Stimulated activated naive CD8-positive, alpha-beta T cell treated with anti-CD3 and anti-CD28 coated beads, Interleukin-15, amount 100 ng/mL, for 72 hours (primary cell): Measurements from ENCODE around the gene HCN4.

Experiments used
- ATAC-seq: fragments of 150-1000 bp; cut with Tn5 transposase; 2 replicates; pipeline ENCODE4 v1.10.0; 2021; ENCODE audit warnings: mild to moderate bottlenecking, moderate library complexity
- DNase-seq, 2 donors: peaks; one replicate each; pipeline ENCODE4 v3.0.0; 2021 to 2022
- H3K27ac Mint-ChIP-seq, 2 donors: one replicate each; pipeline ENCODE4 v1.8.0; 2022; ENCODE audit warnings: mild to moderate bottlenecking in 2 of 2, mixed read lengths in 2 of 2, moderate library complexity in 2 of 2
- H3K27me3 Mint-ChIP-seq: one replicate; pipeline ENCODE4 v1.8.0; 2022; ENCODE audit warnings: mixed read lengths
- H3K4me1 Mint-ChIP-seq: one replicate; pipeline ENCODE4 v1.8.0; 2022; ENCODE audit warnings: mild to moderate bottlenecking, mixed read lengths
- H3K4me3 Mint-ChIP-seq, 2 donors: one replicate each; pipeline ENCODE4 v1.8.0; 2022; ENCODE audit warnings: mild to moderate bottlenecking in 2 of 2, mixed read lengths in 2 of 2, moderate library complexity in 1 of 2
- H3K9me3 Mint-ChIP-seq, 2 donors: one replicate each; pipeline ENCODE4 v1.8.0; 2022; ENCODE audit warnings: mixed read lengths in 2 of 2

The HCN4 gene

DNA sequence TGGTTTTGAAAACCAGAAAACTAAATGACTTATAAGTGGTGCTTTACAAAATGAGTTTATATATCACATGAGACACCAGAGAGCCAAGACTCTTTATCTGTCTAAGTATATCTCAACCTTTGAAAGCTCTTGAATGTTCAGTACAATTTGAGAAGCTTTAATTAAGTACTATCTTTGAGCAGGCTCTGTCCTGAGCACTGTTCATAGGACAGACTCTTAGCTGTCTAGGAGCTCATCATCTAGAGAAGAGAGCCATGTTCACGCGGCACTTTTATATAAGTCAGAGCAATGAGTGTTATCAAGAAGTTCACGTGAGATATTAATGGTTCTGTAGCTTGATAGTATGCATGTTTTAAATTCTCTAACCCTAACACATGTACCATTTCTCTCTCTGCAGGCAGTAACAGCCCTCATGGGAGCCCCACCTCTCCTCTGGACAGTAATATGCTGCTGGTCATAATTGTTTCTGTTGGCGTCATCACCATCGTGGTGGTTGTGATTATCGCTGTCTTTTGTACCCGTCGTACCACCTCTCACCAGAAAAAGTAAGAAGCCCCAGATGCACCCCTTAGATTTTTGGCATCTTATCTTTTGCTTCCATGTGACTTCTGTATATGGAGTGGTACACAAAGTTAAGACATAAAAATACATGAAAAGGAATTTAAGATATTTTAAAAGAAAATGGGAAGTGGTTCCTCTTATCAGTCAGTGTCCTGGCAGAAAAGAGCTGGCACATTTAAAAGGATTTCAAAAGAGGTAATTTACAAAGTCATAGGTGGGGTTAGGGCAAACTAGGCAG, 86.0 kb downstream of the HCN4 start:
- DNase-seq, result no peak
- no peaks in the 10 kb centered on the region for H3K9me3 Mint-ChIP-seq
- no peaks in the 10 kb centered on the region for H3K4me1 Mint-ChIP-seq
- ATAC-seq, result no peak
- no peak overlapping the region for H3K4me3 Mint-ChIP-seq
- H3K27me3 Mint-ChIP-seq, result no peaks in the 10 kb centered on the region
- H3K27ac Mint-ChIP-seq, result no peak overlapping the region

DNA sequence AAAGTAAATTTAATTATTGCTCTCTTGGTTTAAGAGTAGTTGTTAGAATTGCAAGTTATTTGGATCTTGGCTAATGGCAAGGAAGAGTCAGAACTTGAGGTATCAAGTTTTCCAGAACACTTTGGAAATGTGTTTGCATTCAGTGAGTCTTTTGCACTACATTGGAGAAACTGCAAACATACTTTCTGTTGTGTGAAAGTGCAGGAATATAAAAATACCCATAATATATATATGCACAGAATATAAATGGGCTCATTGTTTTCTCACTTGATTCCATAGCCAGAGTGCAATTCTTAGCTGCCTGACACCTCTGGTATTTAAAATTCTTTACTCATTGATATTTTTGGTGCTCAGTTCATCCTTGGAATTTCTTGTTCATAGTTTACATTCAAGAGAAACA, 92.9 kb downstream of the HCN4 start:
- no peak overlapping the region for H3K4me3 Mint-ChIP-seq
- no peaks in the 10 kb centered on the region for H3K27me3 Mint-ChIP-seq
- ATAC-seq, result no peak
- H3K9me3 Mint-ChIP-seq, result no peaks in the 10 kb centered on the region
- no peak overlapping the region for H3K27ac Mint-ChIP-seq
- peaks cover 6% of the 10 kb centered on the region for H3K4me1 Mint-ChIP-seq
- DNase-seq, result no peak

GRCh38 chr15:73273181-73274002, 95.4 kb downstream of the HCN4 start:
- H3K27ac Mint-ChIP-seq, result no peak overlapping the region
- no peak overlapping the region for H3K4me3 Mint-ChIP-seq
- ATAC-seq, result peak; percentile 88
- no peaks in the 10 kb centered on the region for H3K27me3 Mint-ChIP-seq
- H3K4me1 Mint-ChIP-seq, result peaks cover 6% of the 10 kb centered on the region
- no peaks in the 10 kb centered on the region for H3K9me3 Mint-ChIP-seq
- DNase-seq, result peak; percentile 29 to 39

GRCh38 chr15:73270366-73271097, 98.2 kb downstream of the HCN4 start:
- Mint-ChIP-seq H3K9me3 (no peaks in the 10 kb centered on the region), H3K27me3 (no peaks in the 10 kb centered on the region), H3K27ac (peak overlapping the region in 1 of 2 donors; percentile 35), H3K4me1 (peaks cover 6% of the 10 kb centered on the region), H3K4me3 (no peak overlapping the region)
- ATAC-seq, result no peak
- no peak for DNase-seq
